KOPT-K1 (cell line): ENCODE data around the gene ATXN7L3.
A peak's percentile ranks its signal among the peaks of the same experiment; 100 is the strongest.
"Not testable (repeated sequence)": the region's sequence is repeated elsewhere in the genome, so short reads cannot be mapped to it uniquely, and the experiment has no call there.

Experiments
- H3K27ac ChIP-seq: fragments of 200-600 bp; sonication (generic); 2 replicates; pipeline ENCODE4 v1.5.1; 2016; ENCODE audit warnings: antibody characterized with exemption, mild to moderate bottlenecking, low read depth, low read length; ENCODE audit not compliant: poor library complexity, severe bottlenecking
- H3K36me3 ChIP-seq: fragments of 200-600 bp; sonication (generic); 2 replicates; pipeline ENCODE4 v1.5.1; 2017; ENCODE audit warnings: antibody characterized with exemption, mild to moderate bottlenecking, low read length, moderate library complexity; ENCODE audit not compliant: insufficient read depth
- H3K9me3 ChIP-seq: fragments of 200-600 bp; sonication (generic); 2 replicates; pipeline ENCODE4 v1.5.1; 2017; ENCODE audit warnings: antibody characterized with exemption, low read length, mild to moderate bottlenecking; ENCODE audit not compliant: insufficient read depth, poor library complexity, severe bottlenecking

ATXN7L3 gene

GRCh38 chr17:44199553-44200477 is at the start of gene ATXN7L3:
Gene ATXN7L3, minus strand, starts transcription at chr17:44199884. Its CDS starts 1,814 bp downstream, at chr17:44198070.
- Histone ChIP-seq H3K27ac (peak within 1 kb of the TSS; percentile 95), H3K36me3 (peaks cover 27% of the 10 kb centered on the region), H3K9me3 (no peaks in the 10 kb centered on the region)

GRCh38 chr17:44247876-44248736 is 48.4 kb upstream of the ATXN7L3 start:
- Histone ChIP-seq H3K27ac (peak overlapping the region; percentile 31), H3K36me3 (no peaks in the 10 kb centered on the region), H3K9me3 (no peaks in the 10 kb centered on the region)

GRCh38 chr17:44247440-44247841 is 47.8 kb upstream of the ATXN7L3 start:
- H3K36me3 ChIP-seq, result no peaks in the 10 kb centered on the region
- H3K27ac ChIP-seq, result peak overlapping the region; percentile 49
- no peaks in the 10 kb centered on the region for H3K9me3 ChIP-seq

- H3K9me3 ChIP-seq, result no peaks in the 10 kb centered on the region
- H3K27ac ChIP-seq, result no peak overlapping the region
- H3K36me3 ChIP-seq, result no peaks in the 10 kb centered on the region
Measured at GRCh38 chr17:44241106-44241624, 41.5 kb upstream of the ATXN7L3 start.

GRCh38 chr17:44237886-44238285 is 38.2 kb upstream of the ATXN7L3 start:
- not testable (repeated sequence) for H3K36me3 ChIP-seq, H3K9me3 ChIP-seq, H3K27ac ChIP-seq

- no peaks in the 10 kb centered on the region for H3K9me3 ChIP-seq
Measured at GRCh38 chr17:44236444-44236991, 36.8 kb upstream of the ATXN7L3 start.

GRCh38 chr17:44235583-44235936 is 35.9 kb upstream of the ATXN7L3 start:
- H3K36me3 ChIP-seq, result no peaks in the 10 kb centered on the region
- no peak overlapping the region for H3K27ac ChIP-seq
- H3K9me3 ChIP-seq, result no peaks in the 10 kb centered on the region

More at GRCh38 chr17:44236444-44236991, 36.8 kb upstream of the ATXN7L3 start:
- Histone ChIP-seq H3K36me3 (no peaks in the 10 kb centered on the region), H3K27ac (no peak overlapping the region)

- no peaks in the 10 kb centered on the region for H3K9me3 ChIP-seq
- no peak overlapping the region for H3K27ac ChIP-seq
- H3K36me3 ChIP-seq, result no peaks in the 10 kb centered on the region
Measured at GRCh38 chr17:44233582-44233981, 33.9 kb upstream of the ATXN7L3 start.

GRCh38 chr17:44232061-44232460 is 32.4 kb upstream of the ATXN7L3 start:
- H3K9me3 ChIP-seq, result no peaks in the 10 kb centered on the region
- H3K36me3 ChIP-seq, result no peaks in the 10 kb centered on the region
- H3K27ac ChIP-seq, result no peak overlapping the region

- no peaks in the 10 kb centered on the region for H3K36me3 ChIP-seq
- H3K9me3 ChIP-seq, result no peaks in the 10 kb centered on the region
- H3K27ac ChIP-seq, result no peak overlapping the region
Measured at GRCh38 chr17:44230140-44230539, 30.5 kb upstream of the ATXN7L3 start.

GRCh38 chr17:44229090-44229489 is 29.4 kb upstream of the ATXN7L3 start:
- H3K9me3 ChIP-seq, result no peaks in the 10 kb centered on the region
- H3K27ac ChIP-seq, result no peak overlapping the region
- H3K36me3 ChIP-seq, result no peaks in the 10 kb centered on the region

GRCh38 chr17:44223541-44224071 is 23.9 kb upstream of the ATXN7L3 start:
- Histone ChIP-seq H3K9me3 (no peaks in the 10 kb centered on the region), H3K36me3 (no peaks in the 10 kb centered on the region), H3K27ac (no peak overlapping the region)

- H3K27ac ChIP-seq, result no peak overlapping the region
- H3K36me3 ChIP-seq, result no peaks in the 10 kb centered on the region
- H3K9me3 ChIP-seq, result no peaks in the 10 kb centered on the region
Measured at GRCh38 chr17:44222112-44222869, 22.6 kb upstream of the ATXN7L3 start.

GRCh38 chr17:44221862-44222111 is 22.1 kb upstream of the ATXN7L3 start:
- no peak overlapping the region for H3K27ac ChIP-seq
- peaks cover 2% of the 10 kb centered on the region; the same call in 1 of the 2 replicates for H3K36me3 ChIP-seq
- no peaks in the 10 kb centered on the region for H3K9me3 ChIP-seq
